Heart left ventricle (tissue), 16 donors: ENCODE data around the gene PTPRN2. TPM values are rescaled to one million over a fixed set of nuclear protein-coding genes. Genes with fewer than 3 reads are reported as not detected.

Experiments used
- ATAC-seq, 4 donors: fragments of 200-7000 bp; cut with Tn5 transposase; one replicate each; pipeline ENCODE4 v1.9.1; 2020 to 2022; ENCODE audit warnings: moderate library complexity in 4 of 4, mild to moderate bottlenecking in 3 of 4, moderate number of reproducible peaks in 1 of 4
- DNase-seq, 5 donors: peaks; one replicate each; pipeline ENCODE4 v3.0.0-alpha.2; 2020
- H3K27ac ChIP-seq, 12 donors: fragments of 200-600 bp; sonication (generic) in 4 of 12; one replicate each; pipeline versions ENCODE4 v1.5.0 to v1.8.0; 2016 to 2022; ENCODE audit warnings: mild to moderate bottlenecking in 2 of 12
- H3K27me3 ChIP-seq, 9 donors: fragments of 200-600 bp; sonication (generic) in 2 of 9; one replicate each; pipeline versions ENCODE4 v1.5.1 to v1.8.0; 2016 to 2022; ENCODE audit warnings: mild to moderate bottlenecking in 3 of 9
- H3K36me3 ChIP-seq, 9 donors: fragments of 200-600 bp; sonication (generic) in 2 of 9; one replicate each; pipeline versions ENCODE4 v1.5.0 to v1.8.0; 2018 to 2022; ENCODE audit warnings: mild to moderate bottlenecking in 2 of 9
- H3K4me1 ChIP-seq, 12 donors: fragments of 200-600 bp; sonication (generic) in 4 of 12; one replicate each; pipeline versions ENCODE4 v1.5.0 to v1.8.0; 2016 to 2022; ENCODE audit warnings: mild to moderate bottlenecking in 3 of 12
- H3K4me3 ChIP-seq, 12 donors: fragments of 200-600 bp; sonication (generic) in 4 of 12; one replicate each; pipeline versions ENCODE4 v1.5.0 to v1.8.0; 2017 to 2022; ENCODE audit warnings: mild to moderate bottlenecking in 9 of 12, moderate library complexity in 4 of 12
- H3K9me3 ChIP-seq, 12 donors: fragments of 200-600 bp; sonication (generic) in 4 of 12; one replicate each; pipeline versions ENCODE4 v1.5.0 to v1.8.0; 2016 to 2022; ENCODE audit warnings: mild to moderate bottlenecking in 1 of 12
- CTCF ChIP-seq, 12 donors: fragments of 200-600 bp; sonication (generic) in 4 of 12; IDR thresholded peaks; one replicate each; pipeline versions ENCODE4 v1.5.0 to v1.8.0; 2018 to 2022; ENCODE audit warnings: antibody characterized with exemption in 12 of 12, mild to moderate bottlenecking in 5 of 12
- POLR2A ChIP-seq, 2 donors: fragments of 450-650 bp; IDR thresholded peaks; one replicate each; pipeline ENCODE4 v1.6.1; 2017; ENCODE audit warnings: antibody characterized with exemption in 2 of 2, mild to moderate bottlenecking in 2 of 2, moderate library complexity in 2 of 2
- WGBS, 4 donors: extraction: QIAGEN DNeasy Blood & Tissue Kit in 2 of 4; methylation state at CpG; one replicate each; pipeline versions ENCODE4 v1.1.5 to v1.1.7; 2013 to 2018; 5-methylcytosine and 5-hydroxymethylcytosine counted together
- intact Hi-C, 10 donors: fragments of 100-400 bp; cut with DNase I; formaldehyde crosslinking; loops; one replicate each; pipeline versions ENCODE4 v1.11.1 to v1.14.2; 2022
- polyA plus RNA-seq, 2 donors: library from polyadenylated mRNA; stranded (reverse); fragments of 200-250 nt; gene quantifications; one replicate each; pipeline ENCODE4 v1.2.3, GENCODE V29; 2013
- total RNA-seq, 9 donors: library from RNA; depleted of rRNA in 2 of 9; stranded (reverse); fragments of >200 nt in 2 of 9; fragmentation: NEBNext Ultra II Directional in 3 of 9; extraction: Animal tissue kit (Norgen Biotek cat#: 25700) in 3 of 9; gene quantifications; one replicate each; pipeline versions ENCODE4 v1.1.0 to v1.2.4, GENCODE V29; 2016 to 2023
- donor health status: ischemic (EF 13 %, LVEDD 7.1; RV severe dilation, severe dysfunction).
- donor health status: healthy with polysubstance abuse.
- donor health status: DM: no; HTN: yes; CAD: no.
- donor health status: DM: no; HTN: no; CAD: no.
- donor health status: ischemic (EF 25% LVEDD 6.9; RV normal size, moderate dysfunction).
- donor health status: ischemic (EF 25% LVEDD 5.7; RV mildly dilated, moderate dysfunction).
- donor health status: healthy.
- donor health status: DM: yes; HTN: yes; CAD: no.
- donor health status: ischemic (EF 35%, LVEDD 5.7; RV mildly dilated, moderate dysfunction).
- donor health status: nonischemic (EF 11% LVEDD 7.7; RV severe dilation, severe dysfunction).
- donor health status: DM: yes; HTN: yes; CAD: no.
- donor health status: PGD.
- donor health status: ischemic (EF 29% LVEDD 5.4; RV normal size, mild dysfunction).
- donor health status: nonischemic (EF 23%, LVEDD 6.1; RV moderate dilation, normal function).

Gene PTPRN2
- total and polyA plus RNA-seq, 11 donors = 0.61 to 2.3 (median 1.3) TPM

GRCh38 chr7:157949711-157950110, 637.9 kb downstream of the PTPRN2 start:
- DNase-seq (peak in 1 of 5 donors; percentile 3), ATAC-seq (no peak)
- TF ChIP-seq CTCF (IDR thresholded peaks at IDR 0.05) (no peak), POLR2A (IDR thresholded peaks at IDR 0.05) (no peak)
- Histone ChIP-seq H3K27me3 (no peaks in the 10 kb centered on the region), H3K4me3 (no peak overlapping the region), H3K9me3 (peaks cover 0 to 30% (median 17%) of the 10 kb centered on the region in 12 donors), H3K36me3 (no peaks in the 10 kb centered on the region), H3K27ac (no peak overlapping the region), H3K4me1 (no peaks in the 10 kb centered on the region)
- intact Hi-C loops = no loop called here
- WGBS, 4 donors = 21 to 44% (median 40%) methylated on average over 3 of the region's 3 CpGs

GRCh38 chr7:157947504-157947903, 640.1 kb downstream of the PTPRN2 start:
- intact Hi-C loops = no loop called here
- ATAC-seq (no peak), DNase-seq (peak in 1 of 5 donors; percentile 1)
- Histone ChIP-seq H3K4me3 (no peak overlapping the region), H3K27me3 (peaks cover 0 to 4% (median 0%) of the 10 kb centered on the region in 9 donors), H3K9me3 (peaks cover 0 to 30% (median 17%) of the 10 kb centered on the region in 12 donors), H3K27ac (no peak overlapping the region), H3K36me3 (no peaks in the 10 kb centered on the region), H3K4me1 (no peaks in the 10 kb centered on the region)
- 82 to 92% (median 89%) methylated on average over 3 of the region's 3 CpGs for WGBS, 4 donors
- TF ChIP-seq CTCF (IDR thresholded peaks at IDR 0.05) = no peak
- TF ChIP-seq POLR2A (IDR thresholded peaks at IDR 0.05) = no peak

- no peak for DNase-seq
- H3K9me3 ChIP-seq = peaks cover 0 to 30% (median 17%) of the 10 kb centered on the region in 12 donors
- no peak for TF ChIP-seq CTCF (IDR thresholded peaks at IDR 0.05)
- no peak for TF ChIP-seq POLR2A (IDR thresholded peaks at IDR 0.05)
- 81 to 90% (median 87%) methylated on average over 8 to 9 of the region's 9 CpGs for WGBS, 4 donors
- no peaks in the 10 kb centered on the region for H3K36me3 ChIP-seq
- no peak overlapping the region for H3K27ac ChIP-seq
- H3K4me1 ChIP-seq = no peaks in the 10 kb centered on the region
- intact Hi-C loops = no loop called here
- ATAC-seq = no peak
- H3K27me3 ChIP-seq = peaks cover 0 to 4% (median 0%) of the 10 kb centered on the region in 9 donors
- H3K4me3 ChIP-seq = no peak overlapping the region
Observed at GRCh38 chr7:157946398-157947060, 641.1 kb downstream of the PTPRN2 start.

GRCh38 chr7:157945401-157945800, 642.2 kb downstream of the PTPRN2 start:
- H3K36me3 ChIP-seq = no peaks in the 10 kb centered on the region
- no peak overlapping the region for H3K27ac ChIP-seq
- peaks cover 0 to 29% (median 15%) of the 10 kb centered on the region in 12 donors for H3K9me3 ChIP-seq
- ATAC-seq (no peak), DNase-seq (no peak)
- H3K27me3 ChIP-seq = peaks cover 0 to 4% (median 0%) of the 10 kb centered on the region in 9 donors
- WGBS, 4 donors = 89 to 93% (median 92%) methylated on average over 19 of the region's 19 CpGs
- no peaks in the 10 kb centered on the region for H3K4me1 ChIP-seq
- TF ChIP-seq CTCF (IDR thresholded peaks at IDR 0.05) (no peak), POLR2A (IDR thresholded peaks at IDR 0.05) (no peak)
- intact Hi-C loops = no loop called here
- no peak overlapping the region for H3K4me3 ChIP-seq
